MM.1S (cell line): ENCODE data around the gene ADCY5.

ENCODE experiments used
- EZH2 ChIP-seq: fragments of 300-600 bp; sonication (generic); optimal IDR thresholded peaks from 2 replicates; pipeline ENCODE3; 2017; ENCODE audit warnings: low read depth, mild to moderate bottlenecking, antibody characterized with exemption, low read length, mixed read lengths
- EZH2phosphoT487 ChIP-seq: fragments of 300-600 bp; sonication (generic); IDR thresholded peaks from 2 replicates; pipeline ENCODE4 v1.6.1; 2018; ENCODE audit warnings: antibody characterized with exemption, low read length
- TF ChIP-seq, protein P1 (sequence below): fragments of 300-600 bp; sonication (generic); IDR thresholded peaks from 2 replicates; pipeline ENCODE4 v1.5.1; 2016; ENCODE audit warnings: antibody characterized with exemption, low read length, mixed read lengths

DNA sequence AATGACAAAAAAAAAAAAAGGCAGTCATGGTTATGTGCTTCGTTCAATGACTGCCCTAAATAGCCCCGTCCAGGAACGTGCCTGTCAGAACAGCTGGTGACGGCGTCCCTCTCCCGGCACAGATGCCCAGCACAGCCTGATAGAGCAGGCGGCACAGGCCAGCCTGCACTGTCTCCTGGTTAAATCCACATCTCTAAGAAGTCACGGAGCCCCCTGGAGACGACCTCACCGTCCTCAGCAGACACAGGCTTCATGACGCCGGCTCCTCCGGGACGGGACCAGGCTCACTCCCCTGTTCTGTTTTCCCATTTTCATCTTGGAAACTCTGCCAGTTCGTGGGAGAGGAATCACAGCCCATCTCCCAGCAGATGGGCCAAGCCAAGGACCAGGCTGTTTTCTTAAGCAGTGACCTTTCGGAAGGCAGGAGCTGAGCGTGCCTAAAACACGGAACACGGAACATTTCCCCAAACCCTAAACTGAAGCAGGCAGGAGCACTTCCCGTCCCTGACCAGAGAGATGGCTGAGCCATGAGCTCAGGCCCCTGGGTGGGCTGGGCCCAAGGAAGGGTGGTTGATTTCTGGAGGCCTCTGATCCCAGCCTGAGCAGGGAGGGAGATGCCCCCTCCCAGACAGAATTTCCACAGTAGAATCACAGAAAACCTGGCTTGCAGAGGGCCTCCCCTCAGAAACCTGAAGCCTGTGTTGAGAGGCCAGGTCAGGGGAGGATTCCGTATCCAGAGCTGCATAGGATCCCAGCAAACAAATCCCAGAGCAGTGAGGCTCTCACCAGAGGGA is 35.9 kb downstream of the ADCY5 start:
- TF ChIP-seq, protein P1, sequence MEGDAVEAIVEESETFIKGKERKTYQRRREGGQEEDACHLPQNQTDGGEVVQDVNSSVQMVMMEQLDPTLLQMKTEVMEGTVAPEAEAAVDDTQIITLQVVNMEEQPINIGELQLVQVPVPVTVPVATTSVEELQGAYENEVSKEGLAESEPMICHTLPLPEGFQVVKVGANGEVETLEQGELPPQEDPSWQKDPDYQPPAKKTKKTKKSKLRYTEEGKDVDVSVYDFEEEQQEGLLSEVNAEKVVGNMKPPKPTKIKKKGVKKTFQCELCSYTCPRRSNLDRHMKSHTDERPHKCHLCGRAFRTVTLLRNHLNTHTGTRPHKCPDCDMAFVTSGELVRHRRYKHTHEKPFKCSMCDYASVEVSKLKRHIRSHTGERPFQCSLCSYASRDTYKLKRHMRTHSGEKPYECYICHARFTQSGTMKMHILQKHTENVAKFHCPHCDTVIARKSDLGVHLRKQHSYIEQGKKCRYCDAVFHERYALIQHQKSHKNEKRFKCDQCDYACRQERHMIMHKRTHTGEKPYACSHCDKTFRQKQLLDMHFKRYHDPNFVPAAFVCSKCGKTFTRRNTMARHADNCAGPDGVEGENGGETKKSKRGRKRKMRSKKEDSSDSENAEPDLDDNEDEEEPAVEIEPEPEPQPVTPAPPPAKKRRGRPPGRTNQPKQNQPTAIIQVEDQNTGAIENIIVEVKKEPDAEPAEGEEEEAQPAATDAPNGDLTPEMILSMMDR = no peak
- TF ChIP-seq EZH2 = no peak
- TF ChIP-seq EZH2phosphoT487 = no peak
